PC-9 (cell line): ENCODE measurements around the gene SAPCD1. TPM values are rescaled to one million over a fixed set of nuclear protein-coding genes. Genes with fewer than 3 reads are reported as not detected.

ENCODE experiments used
- BruUV-seq: library from RNA; stranded (reverse); fragments of 400-500 nt; replicated peaks from 2 replicates; lab custom pipeline; 2021; lab: Mats Ljungman, UMichigan
- CTCF ChIA-PET: fragments of 300-600 bp; sonication (Branson Sonifier 250); formaldehyde crosslinking; loops from one replicate; lab custom pipeline; 2022; ENCODE audit warnings: antibody characterized with exemption; lab: Charles Lee
- POLR2A ChIA-PET: fragments of 300-600 bp; sonication (Branson Sonifier 250); formaldehyde crosslinking; loops from one replicate; lab custom pipeline; 2022; ENCODE audit warnings: antibody characterized with exemption; ENCODE audit not compliant: unreplicated experiment; lab: Charles Lee
- DNase-seq, 2 experiments: peaks; one replicate each; pipeline versions ENCODE4 v3.0.0 to v3.0.0-alpha.2; 2015 to 2022; ENCODE audit warnings: mixed read lengths in 1 of 2
- H2AFZ ChIP-seq: fragments of 200-600 bp; sonication (generic); 2 replicates; pipeline ENCODE4 v1.8.1; 2017; ENCODE audit warnings: antibody characterized with exemption
- H3F3A ChIP-seq: fragments of 200-600 bp; sonication (generic); 2 replicates; pipeline ENCODE4 v1.8.1; 2017; ENCODE audit warnings: antibody characterized with exemption, mild to moderate bottlenecking, low read depth; ENCODE audit not compliant: insufficient read depth
- H3K27ac ChIP-seq: fragments of 200-600 bp; sonication (generic); 2 replicates; pipeline ENCODE4 v1.6.1; 2016; ENCODE audit warnings: mixed run types
- H3K27me3 ChIP-seq: fragments of 200-600 bp; sonication (generic); 2 replicates; pipeline ENCODE4 v1.6.1; 2016; ENCODE audit warnings: low read depth, mixed run types; ENCODE audit not compliant: insufficient read depth
- H3K36me3 ChIP-seq: fragments of 200-600 bp; sonication (generic); 2 replicates; pipeline ENCODE4 v1.6.1; 2016; ENCODE audit warnings: low read depth, mixed run types
- H3K4me1 ChIP-seq: fragments of 200-600 bp; sonication (generic); replicated peaks from 2 replicates; pipeline ENCODE4 v1.6.1; 2016; ENCODE audit warnings: mixed run types; ENCODE audit not compliant: insufficient read depth
- H3K4me2 ChIP-seq: fragments of 200-600 bp; sonication (generic); 2 replicates; pipeline ENCODE4 v1.6.1; 2017; ENCODE audit warnings: mixed run types
- H3K4me3 ChIP-seq: fragments of 200-600 bp; sonication (generic); 2 replicates; pipeline ENCODE4 v1.6.1; 2016; ENCODE audit warnings: mixed run types
- H3K79me2 ChIP-seq: fragments of 200-600 bp; sonication (generic); 2 replicates; pipeline ENCODE4 v1.6.1; 2017; ENCODE audit warnings: low read depth, mixed run types
- H3K9me2 ChIP-seq: fragments of 200-600 bp; sonication (generic); 2 replicates; pipeline ENCODE4 v1.8.1; 2017; ENCODE audit warnings: mild to moderate bottlenecking; ENCODE audit not compliant: insufficient read depth
- H3K9me3 ChIP-seq: fragments of 200-600 bp; sonication (generic); 2 replicates; pipeline ENCODE4 v1.8.1; 2016; ENCODE audit warnings: low read depth; ENCODE audit not compliant: insufficient read depth
- H4K20me1 ChIP-seq: fragments of 200-600 bp; sonication (generic); 2 replicates; pipeline ENCODE4 v1.8.1; 2017; ENCODE audit not compliant: insufficient read depth
- EZH2 ChIP-seq: fragments of 200-600 bp; sonication (generic); IDR thresholded peaks from 2 replicates; pipeline ENCODE4 v1.8.0; 2017; ENCODE audit warnings: antibody characterized with exemption, low read depth
- intact Hi-C: fragments of 100-400 bp; cut with micrococcal nuclease; formaldehyde crosslinking; loops from one replicate; pipeline ENCODE4 v1.10.0; 2022; ENCODE audit not compliant: unreplicated experiment
- total RNA-seq: library from RNA; stranded (reverse); gene quantifications from 2 replicates; pipeline ENCODE4 v1.2.3, GENCODE V29; 2021
- TF ChIP-seq, protein P1 (sequence below): fragments of 200-600 bp; sonication (generic); conservative IDR thresholded peaks from 2 replicates; pipeline ENCODE4 v1.6.1; 2017; ENCODE audit warnings: mixed run types, antibody characterized with exemption, mild to moderate bottlenecking, moderate library complexity

Gene SAPCD1
- total RNA-seq, 1 experiment from 2014 or later, result 11.1 TPM

DNA sequence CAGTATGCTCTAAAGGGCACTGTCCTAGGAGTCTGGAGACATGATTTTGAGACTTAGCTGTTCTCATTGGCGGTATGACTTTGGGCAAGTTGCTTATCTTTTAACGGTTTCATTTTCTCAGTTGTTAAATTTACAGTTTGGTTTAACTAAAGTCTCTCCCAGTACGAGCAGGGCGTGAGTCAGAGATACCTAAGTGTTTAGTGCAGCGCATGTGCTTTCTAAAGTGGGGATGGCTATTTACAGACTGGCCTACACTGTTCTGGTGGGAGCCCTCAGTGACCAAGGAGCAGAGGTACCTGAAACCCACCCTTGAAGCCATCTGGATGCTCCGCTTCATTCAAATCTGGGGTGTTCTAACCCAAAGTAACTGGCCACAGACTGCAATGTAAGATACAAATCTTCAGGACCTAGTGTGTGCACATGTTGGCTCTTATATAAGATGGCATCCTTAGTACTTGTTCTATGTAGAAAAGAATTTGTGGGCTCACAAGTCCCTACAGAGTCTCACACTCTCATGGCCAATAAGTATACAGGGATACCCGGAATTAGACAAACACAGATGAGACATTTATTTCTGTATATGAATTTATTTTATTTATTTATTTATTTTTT lies 11.9 kb upstream of the SAPCD1 start:
- no peaks in the 10 kb centered on the region for H3K27me3 ChIP-seq
- TF ChIP-seq, protein P1, sequence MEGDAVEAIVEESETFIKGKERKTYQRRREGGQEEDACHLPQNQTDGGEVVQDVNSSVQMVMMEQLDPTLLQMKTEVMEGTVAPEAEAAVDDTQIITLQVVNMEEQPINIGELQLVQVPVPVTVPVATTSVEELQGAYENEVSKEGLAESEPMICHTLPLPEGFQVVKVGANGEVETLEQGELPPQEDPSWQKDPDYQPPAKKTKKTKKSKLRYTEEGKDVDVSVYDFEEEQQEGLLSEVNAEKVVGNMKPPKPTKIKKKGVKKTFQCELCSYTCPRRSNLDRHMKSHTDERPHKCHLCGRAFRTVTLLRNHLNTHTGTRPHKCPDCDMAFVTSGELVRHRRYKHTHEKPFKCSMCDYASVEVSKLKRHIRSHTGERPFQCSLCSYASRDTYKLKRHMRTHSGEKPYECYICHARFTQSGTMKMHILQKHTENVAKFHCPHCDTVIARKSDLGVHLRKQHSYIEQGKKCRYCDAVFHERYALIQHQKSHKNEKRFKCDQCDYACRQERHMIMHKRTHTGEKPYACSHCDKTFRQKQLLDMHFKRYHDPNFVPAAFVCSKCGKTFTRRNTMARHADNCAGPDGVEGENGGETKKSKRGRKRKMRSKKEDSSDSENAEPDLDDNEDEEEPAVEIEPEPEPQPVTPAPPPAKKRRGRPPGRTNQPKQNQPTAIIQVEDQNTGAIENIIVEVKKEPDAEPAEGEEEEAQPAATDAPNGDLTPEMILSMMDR, result no peak
- no peak for TF ChIP-seq EZH2
- H3K9me2 ChIP-seq, result no peaks in the 10 kb centered on the region
- no peak overlapping the region for H3K4me2 ChIP-seq
- no peaks in the 10 kb centered on the region for H4K20me1 ChIP-seq
- intact Hi-C loops, result no loop called here
- H3K9me3 ChIP-seq, result no peaks in the 10 kb centered on the region
- no peak overlapping the region for H3K4me3 ChIP-seq
- CTCF ChIA-PET, result no interaction called here
- no peak overlapping the region for H3K27ac ChIP-seq
- H3K4me1 ChIP-seq, result peaks cover 20% of the 10 kb centered on the region
- H3K79me2 ChIP-seq, result no peaks in the 10 kb centered on the region
- POLR2A ChIA-PET, result no interaction called here
- H3F3A ChIP-seq, result peaks cover 28% of the 10 kb centered on the region; the same call in 1 of the 2 replicates
- no peaks in the 10 kb centered on the region for H3K36me3 ChIP-seq
- BruUV-seq, result no TSS peak
- H2AFZ ChIP-seq, result no peak overlapping the region
- no peak for DNase-seq

DNA sequence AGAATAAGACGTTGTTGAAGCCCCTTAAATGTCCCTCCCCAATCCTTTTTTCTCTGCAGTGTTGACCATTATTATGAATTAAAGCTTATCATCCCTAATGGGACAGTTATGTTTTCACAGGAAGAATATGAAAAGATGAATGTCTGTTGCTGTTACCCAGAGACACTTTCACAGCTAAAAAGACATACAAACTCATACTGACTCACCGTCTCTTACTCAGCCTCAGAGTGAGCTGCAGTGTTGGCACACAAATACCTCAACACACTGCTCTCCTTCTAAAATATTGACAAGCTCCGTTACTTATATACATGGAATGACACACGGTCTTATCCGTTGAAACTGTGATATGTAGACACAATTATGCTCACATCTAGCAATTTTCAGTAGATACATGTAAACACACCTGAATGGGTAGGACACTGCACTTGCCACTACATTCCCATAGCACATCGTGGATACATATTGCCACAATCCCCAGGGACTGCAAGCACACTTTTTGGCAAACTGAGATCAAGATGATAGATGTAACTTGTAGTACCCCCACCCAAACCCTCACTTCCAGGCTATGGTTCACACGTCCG lies 9.6 kb upstream of the SAPCD1 start:
- Histone ChIP-seq H3K9me2 (no peaks in the 10 kb centered on the region), H3K4me3 (no peak overlapping the region), H2AFZ (no peak overlapping the region), H3K27me3 (no peaks in the 10 kb centered on the region), H4K20me1 (no peaks in the 10 kb centered on the region), H3K27ac (no peak overlapping the region), H3F3A (peaks cover 13% of the 10 kb centered on the region; the same call in 1 of the 2 replicates), H3K4me2 (no peak overlapping the region), H3K4me1 (peaks cover 3% of the 10 kb centered on the region), H3K79me2 (no peaks in the 10 kb centered on the region), H3K36me3 (no peaks in the 10 kb centered on the region), H3K9me3 (no peaks in the 10 kb centered on the region)
- intact Hi-C loops, result no loop called here
- POLR2A ChIA-PET, result no interaction called here
- TF ChIP-seq, protein P1, result no peak
- no peak for TF ChIP-seq EZH2
- DNase-seq, result no peak
- CTCF ChIA-PET, result no interaction called here
- BruUV-seq, result no TSS peak

DNA sequence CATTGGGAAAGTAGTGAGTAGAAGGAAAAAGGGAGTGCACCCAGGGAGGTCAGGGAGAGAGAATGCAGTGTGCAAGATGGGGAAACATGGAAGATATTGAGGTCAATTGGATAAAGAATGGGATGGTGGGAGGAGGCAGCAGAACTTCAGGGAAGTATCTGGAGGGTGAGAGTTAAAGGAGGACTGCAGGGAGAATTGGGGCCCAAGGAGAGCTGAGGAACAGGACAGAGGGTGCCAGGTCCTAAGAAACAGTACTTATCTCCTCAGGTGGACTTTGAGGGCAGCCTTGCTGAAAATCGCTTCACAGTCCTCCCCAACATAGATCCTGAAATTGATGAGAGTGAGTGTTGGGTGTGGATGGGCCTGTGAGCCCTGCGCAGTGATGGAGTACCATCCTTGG lies 4.2 kb upstream of the SAPCD1 start:
- Histone ChIP-seq H3K4me2 (no peak overlapping the region), H3F3A (no peaks in the 10 kb centered on the region; the same call in 1 of the 2 replicates), H2AFZ (no peak overlapping the region), H4K20me1 (no peaks in the 10 kb centered on the region), H3K9me3 (no peaks in the 10 kb centered on the region), H3K27ac (no peak overlapping the region), H3K36me3 (no peaks in the 10 kb centered on the region), H3K79me2 (no peaks in the 10 kb centered on the region), H3K9me2 (no peaks in the 10 kb centered on the region), H3K27me3 (no peaks in the 10 kb centered on the region), H3K4me1 (peaks cover 3% of the 10 kb centered on the region; the same call in 1 of the 2 replicates), H3K4me3 (no peak overlapping the region)
- ChIA-PET POLR2A (no interaction called here), CTCF (no interaction called here)
- TF ChIP-seq EZH2, result no peak
- TF ChIP-seq, protein P1, result no peak
- DNase-seq, result no peak
- intact Hi-C loops, result no loop called here
- BruUV-seq, result no TSS peak
